Naive thymus-derived CD4-positive, alpha-beta T cell (primary cell): ENCODE results near the gene TUBGCP6. TPM values are rescaled to one million over a fixed set of nuclear protein-coding genes. Genes with fewer than 3 reads are reported as not detected.
A peak's percentile ranks its signal among the peaks of the same experiment; 100 is the strongest.

Source experiments
- ATAC-seq: fragments of 150-1000 bp; cut with Tn5 transposase; 2 replicates; pipeline ENCODE4 v1.10.0; 2021; ENCODE audit warnings: mild to moderate bottlenecking, moderate library complexity
- CTCF ChIA-PET: fragments of 350-600 bp; sonication (Branson Sonifier 250); formaldehyde crosslinking; loops from one replicate; lab custom pipeline; 2021; ENCODE audit warnings: antibody characterized with exemption; lab: Charles Lee
- POLR2A ChIA-PET: fragments of 350-600 bp; sonication (Branson Sonifier 250); formaldehyde crosslinking; loops from one replicate; lab custom pipeline; 2021; ENCODE audit warnings: antibody characterized with exemption, inconsistent platforms; lab: Charles Lee
- DNase-seq, 9 donors: peaks; one replicate each; pipeline versions ENCODE4 v3.0.0 to v3.0.0-alpha.2; 2020 to 2022; ENCODE audit warnings: mixed read lengths in 1 of 9
- H3K27ac ChIP-seq: one replicate; pipeline ENCODE4 v1.7.0; 2013; ENCODE audit warnings: mild to moderate bottlenecking, low read depth, low read length, moderate library complexity
- H3K27me3 ChIP-seq, 2 donors: one replicate each; pipeline ENCODE4 v1.7.0; 2013; ENCODE audit warnings: low read length in 2 of 2, mild to moderate bottlenecking in 2 of 2, moderate library complexity in 2 of 2; ENCODE audit not compliant: control insufficient read depth in 2 of 2, insufficient read depth in 2 of 2
- H3K36me3 ChIP-seq, 3 experiments: 1 replicate in 2 of 3; 2 replicates in 1 of 3; pipeline ENCODE4 v1.7.0; 2013; ENCODE audit warnings: low read length in 3 of 3, mild to moderate bottlenecking in 3 of 3, moderate library complexity in 1 of 3; ENCODE audit not compliant: insufficient read depth in 3 of 3, control insufficient read depth in 2 of 3
- H3K4me1 ChIP-seq, 2 donors: one replicate each; pipeline ENCODE4 v1.7.0; 2013; ENCODE audit warnings: low read length in 2 of 2, mild to moderate bottlenecking in 2 of 2, moderate library complexity in 1 of 2; ENCODE audit not compliant: control insufficient read depth in 2 of 2, insufficient read depth in 2 of 2
- H3K4me3 ChIP-seq: 2 replicates; pipeline ENCODE4 v1.7.0; 2013; ENCODE audit warnings: mild to moderate bottlenecking, low read length
- H3K9me3 ChIP-seq, 3 experiments: 1 replicate in 2 of 3; 2 replicates in 1 of 3; pipeline ENCODE4 v1.7.0; 2013; ENCODE audit warnings: low read length in 3 of 3; ENCODE audit not compliant: control insufficient read depth in 2 of 3
- H3K27ac Mint-ChIP-seq, 9 donors: one replicate each; pipeline ENCODE4 v1.8.0; 2020 to 2022; ENCODE audit warnings: mixed read lengths in 9 of 9, mild to moderate bottlenecking in 8 of 9, moderate library complexity in 5 of 9, inconsistent platforms in 2 of 9
- H3K27me3 Mint-ChIP-seq, 5 donors: one replicate each; pipeline ENCODE4 v1.8.0; 2021 to 2022; ENCODE audit warnings: mixed read lengths in 5 of 5, mild to moderate bottlenecking in 1 of 5
- H3K36me3 Mint-ChIP-seq, 5 donors: one replicate each; pipeline ENCODE4 v1.8.0; 2020 to 2022; ENCODE audit warnings: mixed read lengths in 5 of 5, mild to moderate bottlenecking in 3 of 5, inconsistent platforms in 1 of 5
- H3K4me1 Mint-ChIP-seq, 7 donors: one replicate each; pipeline ENCODE4 v1.8.0; 2020 to 2022; ENCODE audit warnings: mixed read lengths in 7 of 7, mild to moderate bottlenecking in 3 of 7, inconsistent platforms in 1 of 7
- H3K4me3 Mint-ChIP-seq, 10 donors: one replicate each; pipeline ENCODE4 v1.8.0; 2020 to 2022; ENCODE audit warnings: mild to moderate bottlenecking in 10 of 10, mixed read lengths in 10 of 10, moderate library complexity in 6 of 10, inconsistent platforms in 2 of 10
- H3K9me3 Mint-ChIP-seq, 11 donors: one replicate each; pipeline ENCODE4 v1.8.0; 2020 to 2022; ENCODE audit warnings: mixed read lengths in 11 of 11, mild to moderate bottlenecking in 4 of 11, inconsistent platforms in 1 of 11, moderate library complexity in 1 of 11
- intact Hi-C, 2 donors: fragments of 100-400 bp; cut with micrococcal nuclease; formaldehyde crosslinking; loops; one replicate each; pipeline ENCODE4 v1.15.1; 2023
- polyA plus RNA-seq, 2 donors: library from polyadenylated mRNA; unstranded; fragments of 300-500 nt; fragmentation: Illumina TruSeq; gene quantifications; one replicate each; pipeline ENCODE4 v1.2.3, GENCODE V29; 2021
- total RNA-seq, 6 experiments: library from RNA in 5 of 6; stranded (reverse) in 5 of 6; gene quantifications; 1 replicate in 5 of 6; 2 replicates in 1 of 6; pipeline ENCODE4 v1.2.3 and lab custom pipeline; 2021 to 2026

Gene TUBGCP6
- total and polyA plus RNA-seq, 7 experiments from 2014 or later, result 15.2 to 146 (median 123) TPM

- no peak for DNase-seq
- intact Hi-C loops, result loop anchor here in 1 of 2 donors (10.0 kb wide), 1 partner anchor 185 kb away; no protein-coding TSS in a partner anchor
- H3K27me3 Mint-ChIP-seq, result peaks cover 0 to 14% (median 6%) of the 10 kb centered on the region in 5 donors
Observed at GRCh38 chr22:50179937-50180726, 64.7 kb downstream of the TUBGCP6 start.

GRCh38 chr22:50178871-50179869 is 65.7 kb downstream of the TUBGCP6 start:
- intact Hi-C loops, result loop anchor here in 1 of 2 donors (10.0 kb wide), 1 partner anchor 184 kb away; no protein-coding TSS in a partner anchor
- Mint-ChIP-seq H3K4me3 (peak overlapping the region in 1 of 10 donors; percentile 34), H3K27me3 (peaks cover 0 to 14% (median 5%) of the 10 kb centered on the region in 5 donors), H3K27ac (peak overlapping the region in 2 of 9 donors; percentile 26 to 42), H3K9me3 (peaks cover 0 to 3% (median 0%) of the 10 kb centered on the region in 11 donors), H3K36me3 (no peaks in the 10 kb centered on the region), H3K4me1 (peaks cover 0 to 10% (median 4%) of the 10 kb centered on the region in 7 donors)
- Histone ChIP-seq H3K4me1 (no peaks in the 10 kb centered on the region), H3K36me3 (no peaks in the 10 kb centered on the region), H3K27ac (no peak overlapping the region), H3K4me3 (no peak overlapping the region), H3K27me3 (no peaks in the 10 kb centered on the region), H3K9me3 (no peaks in the 10 kb centered on the region)
- ATAC-seq, result peak; percentile 7
- ChIA-PET POLR2A (no interaction called here), CTCF (no interaction called here)
- peak in 1 of 9 donors; percentile 22 for DNase-seq

More at GRCh38 chr22:50179937-50180726, 64.7 kb downstream of the TUBGCP6 start:
- H3K27ac Mint-ChIP-seq, result peak overlapping the region in 2 of 9 donors; percentile 26 to 42
- Histone ChIP-seq H3K9me3 (no peaks in the 10 kb centered on the region), H3K36me3 (no peaks in the 10 kb centered on the region), H3K27me3 (no peaks in the 10 kb centered on the region), H3K4me3 (no peak overlapping the region), H3K4me1 (peaks cover 0 to 1% of the 10 kb centered on the region in 2 donors), H3K27ac (no peak overlapping the region)
- peak overlapping the region in 1 of 10 donors; percentile 34 for H3K4me3 Mint-ChIP-seq
- POLR2A ChIA-PET, result no interaction called here
- peaks cover 0 to 12% (median 5%) of the 10 kb centered on the region in 7 donors for H3K4me1 Mint-ChIP-seq
- CTCF ChIA-PET, result no interaction called here
- no peaks in the 10 kb centered on the region for H3K36me3 Mint-ChIP-seq
- ATAC-seq, result no peak
- peaks cover 0 to 3% (median 0%) of the 10 kb centered on the region in 11 donors for H3K9me3 Mint-ChIP-seq

GRCh38 chr22:50178471-50178864 is 66.4 kb downstream of the TUBGCP6 start:
- no peaks in the 10 kb centered on the region for H3K4me1 ChIP-seq
- Mint-ChIP-seq H3K4me3 (no peak overlapping the region), H3K36me3 (no peaks in the 10 kb centered on the region), H3K4me1 (peaks cover 0 to 7% (median 4%) of the 10 kb centered on the region in 7 donors), H3K27me3 (peaks cover 0 to 20% (median 5%) of the 10 kb centered on the region in 5 donors), H3K27ac (no peak overlapping the region), H3K9me3 (peaks cover 0 to 3% (median 0%) of the 10 kb centered on the region in 11 donors)
- no peaks in the 10 kb centered on the region for H3K36me3 ChIP-seq
- POLR2A ChIA-PET, result no interaction called here
- no peak overlapping the region for H3K27ac ChIP-seq
- ATAC-seq, result no peak
- no peaks in the 10 kb centered on the region for H3K9me3 ChIP-seq
- DNase-seq, result peak in 1 of 9 donors; percentile 20
- no peak overlapping the region for H3K4me3 ChIP-seq
- no peaks in the 10 kb centered on the region for H3K27me3 ChIP-seq
- intact Hi-C loops, result loop anchor here in 1 of 2 donors (10.0 kb wide), 1 partner anchor 184 kb away; no protein-coding TSS in a partner anchor
- CTCF ChIA-PET, result no interaction called here

- CTCF ChIA-PET, result no interaction called here
- Mint-ChIP-seq H3K27me3 (peaks cover 0 to 25% (median 6%) of the 10 kb centered on the region in 5 donors), H3K4me1 (peaks cover 0 to 6% (median 4%) of the 10 kb centered on the region in 7 donors), H3K9me3 (peaks cover 0 to 3% (median 0%) of the 10 kb centered on the region in 11 donors), H3K36me3 (no peaks in the 10 kb centered on the region), H3K4me3 (no peak overlapping the region), H3K27ac (no peak overlapping the region)
- Histone ChIP-seq H3K27ac (no peak overlapping the region), H3K9me3 (no peaks in the 10 kb centered on the region), H3K4me1 (no peaks in the 10 kb centered on the region), H3K36me3 (no peaks in the 10 kb centered on the region), H3K27me3 (no peaks in the 10 kb centered on the region), H3K4me3 (no peak overlapping the region)
- ATAC-seq (no peak), DNase-seq (no peak)
- intact Hi-C loops, result loop anchor here in 1 of 2 donors (10.0 kb wide), 1 partner anchor 183 kb away; no protein-coding TSS in a partner anchor
- POLR2A ChIA-PET, result no interaction called here
Observed at GRCh38 chr22:50177537-50178470, 67.0 kb downstream of the TUBGCP6 start.

- H3K36me3 ChIP-seq, result no peaks in the 10 kb centered on the region
- ChIA-PET POLR2A (interaction anchor here (2.0 kb wide), 1 partner anchor 10 kb away, joined by 5 read pairs; no protein-coding TSS in a partner anchor), CTCF (no interaction called here)
- intact Hi-C loops, result loop anchor here in 1 of 2 donors (10.0 kb wide), 1 partner anchor 182 kb away; no protein-coding TSS in a partner anchor
- H3K27me3 Mint-ChIP-seq, result peaks cover 0 to 33% (median 12%) of the 10 kb centered on the region in 5 donors
- no peaks in the 10 kb centered on the region for H3K4me1 ChIP-seq
- no peak overlapping the region for H3K4me3 Mint-ChIP-seq
- no peaks in the 10 kb centered on the region for H3K27me3 ChIP-seq
- H3K4me3 ChIP-seq, result no peak overlapping the region
- DNase-seq (no peak), ATAC-seq (no peak)
- peaks cover 0 to 6% (median 4%) of the 10 kb centered on the region in 7 donors for H3K4me1 Mint-ChIP-seq
- peaks cover 0 to 3% (median 0%) of the 10 kb centered on the region in 11 donors for H3K9me3 Mint-ChIP-seq
- H3K27ac ChIP-seq, result no peak overlapping the region
- no peak overlapping the region for H3K27ac Mint-ChIP-seq
- no peaks in the 10 kb centered on the region for H3K36me3 Mint-ChIP-seq
- H3K9me3 ChIP-seq, result no peaks in the 10 kb centered on the region
Observed at GRCh38 chr22:50176850-50177536, 67.8 kb downstream of the TUBGCP6 start.
